AG10803 (cell line): ENCODE measurements around the gene INPPL1.
"Not testable (repeated sequence)": the region's sequence is repeated elsewhere in the genome, so short reads cannot be mapped to it uniquely, and the experiment has no call there.

Experiments
- DNase-seq: peaks from one replicate; pipeline ENCODE4 v3.0.0; 2010; ENCODE audit warnings: low read depth
- H3K4me3 ChIP-seq: 2 replicates; pipeline ENCODE4 v1.5.1; 2011; ENCODE audit warnings: mild to moderate bottlenecking, low read length, control low read depth
- TF ChIP-seq, protein P1 (sequence below): conservative IDR thresholded peaks from 2 replicates; pipeline ENCODE4 v1.5.1; 2011; ENCODE audit warnings: mild to moderate bottlenecking, low read length, control low read depth, inconsistent platforms

The INPPL1 gene

DNA sequence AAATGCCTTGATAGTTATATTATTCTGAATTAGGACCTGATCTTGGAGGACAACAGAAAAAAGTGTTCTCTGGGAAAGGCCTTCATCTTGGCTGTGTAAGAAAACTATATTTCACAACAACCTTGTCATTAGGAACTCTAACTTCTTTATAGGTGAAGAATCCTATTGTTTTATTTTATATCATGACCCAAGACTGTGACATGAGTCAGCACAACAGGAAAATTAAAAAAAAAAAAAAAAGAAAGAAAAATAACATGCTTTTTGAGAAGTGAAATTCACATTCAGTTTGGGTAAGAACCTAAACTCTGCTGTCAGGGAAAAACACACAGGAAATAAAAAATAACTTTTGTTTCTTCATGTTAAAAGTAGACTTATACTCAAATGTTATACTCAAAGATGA lies 19.7 kb upstream of the INPPL1 start:
- TF ChIP-seq, protein P1, sequence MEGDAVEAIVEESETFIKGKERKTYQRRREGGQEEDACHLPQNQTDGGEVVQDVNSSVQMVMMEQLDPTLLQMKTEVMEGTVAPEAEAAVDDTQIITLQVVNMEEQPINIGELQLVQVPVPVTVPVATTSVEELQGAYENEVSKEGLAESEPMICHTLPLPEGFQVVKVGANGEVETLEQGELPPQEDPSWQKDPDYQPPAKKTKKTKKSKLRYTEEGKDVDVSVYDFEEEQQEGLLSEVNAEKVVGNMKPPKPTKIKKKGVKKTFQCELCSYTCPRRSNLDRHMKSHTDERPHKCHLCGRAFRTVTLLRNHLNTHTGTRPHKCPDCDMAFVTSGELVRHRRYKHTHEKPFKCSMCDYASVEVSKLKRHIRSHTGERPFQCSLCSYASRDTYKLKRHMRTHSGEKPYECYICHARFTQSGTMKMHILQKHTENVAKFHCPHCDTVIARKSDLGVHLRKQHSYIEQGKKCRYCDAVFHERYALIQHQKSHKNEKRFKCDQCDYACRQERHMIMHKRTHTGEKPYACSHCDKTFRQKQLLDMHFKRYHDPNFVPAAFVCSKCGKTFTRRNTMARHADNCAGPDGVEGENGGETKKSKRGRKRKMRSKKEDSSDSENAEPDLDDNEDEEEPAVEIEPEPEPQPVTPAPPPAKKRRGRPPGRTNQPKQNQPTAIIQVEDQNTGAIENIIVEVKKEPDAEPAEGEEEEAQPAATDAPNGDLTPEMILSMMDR: no peak
- no peak for DNase-seq
- H3K4me3 ChIP-seq: no peak overlapping the region

GRCh38 chr11:72206794-72207193 lies 17.8 kb upstream of the INPPL1 start:
- not testable (repeated sequence) for DNase-seq, H3K4me3 ChIP-seq

- DNase-seq: no peak
- TF ChIP-seq, protein P1: no peak
These were observed 16.3 kb upstream of the INPPL1 start for GRCh38 chr11:72208281-72208680.

GRCh38 chr11:72209101-72209500 lies 15.5 kb upstream of the INPPL1 start:
- DNase-seq: no peak
- H3K4me3 ChIP-seq: no peak overlapping the region
- TF ChIP-seq, protein P1: no peak

More at GRCh38 chr11:72208281-72208680, 16.3 kb upstream of the INPPL1 start:
- no peak overlapping the region for H3K4me3 ChIP-seq

DNA sequence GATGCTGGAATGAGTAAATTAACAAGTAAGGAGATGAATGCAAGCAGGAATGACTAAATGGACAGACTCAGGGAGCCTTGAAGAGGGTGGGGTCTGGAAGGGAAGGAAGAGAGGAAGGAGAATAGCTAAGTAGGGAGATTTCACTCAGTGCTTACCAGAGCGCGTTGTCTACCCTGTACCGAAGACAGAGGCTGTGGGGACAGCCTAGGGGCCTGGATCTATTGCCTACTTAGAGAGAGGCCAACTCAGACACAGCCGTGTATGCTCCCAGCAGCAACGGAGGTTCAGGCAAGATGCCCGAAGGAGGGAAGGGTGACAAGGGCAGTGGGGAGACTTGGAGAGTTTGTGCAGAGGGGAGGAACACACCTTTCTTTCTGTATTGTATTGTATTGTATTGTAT lies 7.9 kb upstream of the INPPL1 start, which contains the start of gene FOLR2:
Gene FOLR2 (plus strand): TSS at position 157 of the 400 bp plus-strand sequence. CDS start 1,791 bp downstream, outside the sequence.
- no peak for DNase-seq
- TF ChIP-seq, protein P1: no peak
- no peak within 1 kb of the TSS for H3K4me3 ChIP-seq

DNA sequence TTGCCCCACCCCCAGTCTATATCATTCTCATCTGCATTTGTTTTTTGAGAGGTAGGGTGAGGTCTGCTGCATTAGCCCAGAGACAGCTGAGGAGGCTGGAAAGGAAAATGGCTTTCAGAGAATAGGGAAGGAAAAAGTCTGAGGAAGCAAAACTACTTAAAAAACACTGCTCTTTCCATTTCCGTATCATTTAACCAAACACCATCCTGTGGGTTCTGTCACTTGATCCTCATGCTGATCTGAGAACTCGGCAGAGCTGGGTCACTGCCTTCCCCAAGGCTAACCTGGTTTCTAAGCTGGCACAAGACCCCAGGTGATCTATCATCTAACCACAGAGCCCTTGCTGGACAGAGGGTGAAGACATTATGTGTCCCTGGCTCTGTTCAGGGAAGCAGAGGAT lies 6.7 kb upstream of the INPPL1 start:
- no peak for DNase-seq
- no peak overlapping the region for H3K4me3 ChIP-seq
- TF ChIP-seq, protein P1: no peak

DNA sequence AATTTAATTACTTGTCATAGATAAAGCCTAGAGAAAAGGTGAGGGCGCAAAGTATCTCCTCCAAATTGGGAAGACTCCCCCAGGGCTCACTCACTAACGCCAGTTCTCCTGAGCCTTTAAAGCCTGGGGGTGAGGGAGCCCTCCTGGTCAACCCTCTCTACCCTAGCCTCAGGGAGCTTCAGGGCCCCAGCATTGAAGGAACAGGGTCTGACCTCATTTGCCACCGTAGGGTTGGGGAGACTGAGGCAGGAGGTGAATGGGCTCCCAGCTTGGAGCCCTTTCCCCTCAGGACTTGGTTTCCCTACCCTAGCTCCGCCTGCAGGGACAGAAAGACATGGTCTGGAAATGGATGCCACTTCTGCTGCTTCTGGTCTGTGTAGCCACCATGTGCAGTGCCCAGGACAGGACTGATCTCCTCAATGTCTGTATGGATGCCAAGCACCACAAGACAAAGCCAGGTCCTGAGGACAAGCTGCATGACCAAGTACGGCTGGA lies 6.3 kb upstream of the INPPL1 start:
- TF ChIP-seq, protein P1: no peak
- no peak overlapping the region for H3K4me3 ChIP-seq
- no peak for DNase-seq
